ENCODE data around the gene ELL. TPM values are rescaled to one million over a fixed set of nuclear protein-coding genes. Genes with fewer than 3 reads are reported as not detected.
A peak's percentile ranks its signal among the peaks of the same experiment; 100 is the strongest.

Gene ELL
- total and polyA plus RNA-seq, 2 experiments from 2014 or later, result 11.3 to 20.1 TPM

DNA sequence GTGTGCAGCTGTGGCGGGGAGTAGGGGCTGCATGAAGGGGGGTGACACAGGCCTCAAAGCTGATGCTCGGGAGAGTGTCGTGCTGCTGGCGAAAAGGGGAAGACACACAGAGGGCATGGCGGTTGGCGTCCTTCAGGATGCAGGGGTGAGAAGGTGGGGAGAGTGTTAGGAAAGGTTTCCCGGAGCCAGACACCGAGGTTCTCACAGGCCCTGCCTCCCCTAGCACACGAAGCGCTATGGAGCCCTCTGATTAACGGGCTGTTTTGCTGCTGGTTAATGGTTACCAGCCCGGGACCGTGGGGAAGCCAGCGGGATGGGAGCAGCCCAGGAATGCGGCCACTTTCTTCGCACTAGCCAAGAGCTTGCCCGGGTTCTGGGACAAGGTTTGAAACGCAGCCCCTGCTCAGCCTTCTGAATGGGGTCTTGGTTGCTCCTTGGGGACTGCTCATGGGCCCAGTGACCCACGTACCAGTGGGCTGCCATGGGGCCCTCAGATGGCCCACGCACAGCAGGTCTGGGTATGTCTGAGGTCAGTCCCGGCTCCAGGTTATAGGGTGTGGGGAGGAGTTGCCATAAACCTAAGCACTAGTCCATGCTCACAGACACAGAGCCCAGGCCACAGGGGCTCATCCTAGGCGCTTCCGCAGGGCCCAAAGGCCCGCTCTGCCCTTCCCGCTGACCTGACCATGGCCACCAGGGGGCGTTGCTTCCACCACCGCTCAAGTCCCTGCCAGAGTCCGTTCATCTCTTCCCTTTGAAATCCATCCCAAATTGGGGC lies 52.6 kb downstream of the ELL start:
- no peaks in the 10 kb centered on the region; the same call in 2 of the 3 replicates for H3K36me3 Mint-ChIP-seq (ENCODE audit: low read depth)
- H3K4me3 Mint-ChIP-seq, result no peak overlapping the region
- DNase-seq (ENCODE audit: low spot score) (peak; percentile 89), ATAC-seq (peak; percentile 85)
- peaks cover 5% of the 10 kb centered on the region for H3K4me1 ChIP-seq (ENCODE audit: insufficient read depth)
- peaks cover 11% of the 10 kb centered on the region for H3K4me1 Mint-ChIP-seq
- H3K4me3 ChIP-seq, result no peak overlapping the region
- no peak overlapping the region for H3K27ac Mint-ChIP-seq
- no peaks in the 10 kb centered on the region; the same call in 2 of the 3 replicates for H3K9me3 Mint-ChIP-seq
- H3K9me2 ChIP-seq (ENCODE audit: insufficient read depth), result no peaks in the 10 kb centered on the region
- H3K27ac ChIP-seq (ENCODE audit: low read depth), result no peak overlapping the region
- no peaks in the 10 kb centered on the region for H3K27me3 ChIP-seq (ENCODE audit: insufficient read depth)
- H3K27me3 Mint-ChIP-seq (ENCODE audit: insufficient read depth, low read depth, poor library complexity), result peaks cover 21% of the 10 kb centered on the region
- no peaks in the 10 kb centered on the region for H3K36me3 ChIP-seq (ENCODE audit: insufficient read depth)
- H3K4me2 ChIP-seq, result no peak overlapping the region
- H3K79me2 ChIP-seq (replicated peaks; ENCODE audit: insufficient read depth), result peaks cover under 1% of the 10 kb centered on the region
- no peaks in the 10 kb centered on the region; the same call in 1 of the 2 replicates for H3F3A ChIP-seq (replicated peaks; ENCODE audit: low read depth)
- H4K20me1 ChIP-seq (replicated peaks; ENCODE audit: insufficient read depth), result peaks cover 10% of the 10 kb centered on the region; the same call in 1 of the 2 replicates
- no peak for TF ChIP-seq STAT1 (IDR thresholded peaks at IDR 0.05; ENCODE audit: unreplicated experiment)
- TF ChIP-seq, protein P1, sequence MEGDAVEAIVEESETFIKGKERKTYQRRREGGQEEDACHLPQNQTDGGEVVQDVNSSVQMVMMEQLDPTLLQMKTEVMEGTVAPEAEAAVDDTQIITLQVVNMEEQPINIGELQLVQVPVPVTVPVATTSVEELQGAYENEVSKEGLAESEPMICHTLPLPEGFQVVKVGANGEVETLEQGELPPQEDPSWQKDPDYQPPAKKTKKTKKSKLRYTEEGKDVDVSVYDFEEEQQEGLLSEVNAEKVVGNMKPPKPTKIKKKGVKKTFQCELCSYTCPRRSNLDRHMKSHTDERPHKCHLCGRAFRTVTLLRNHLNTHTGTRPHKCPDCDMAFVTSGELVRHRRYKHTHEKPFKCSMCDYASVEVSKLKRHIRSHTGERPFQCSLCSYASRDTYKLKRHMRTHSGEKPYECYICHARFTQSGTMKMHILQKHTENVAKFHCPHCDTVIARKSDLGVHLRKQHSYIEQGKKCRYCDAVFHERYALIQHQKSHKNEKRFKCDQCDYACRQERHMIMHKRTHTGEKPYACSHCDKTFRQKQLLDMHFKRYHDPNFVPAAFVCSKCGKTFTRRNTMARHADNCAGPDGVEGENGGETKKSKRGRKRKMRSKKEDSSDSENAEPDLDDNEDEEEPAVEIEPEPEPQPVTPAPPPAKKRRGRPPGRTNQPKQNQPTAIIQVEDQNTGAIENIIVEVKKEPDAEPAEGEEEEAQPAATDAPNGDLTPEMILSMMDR (conservative IDR thresholded peaks at IDR 0.05; ENCODE audit: low read depth in 2 of 2), result peak; percentile 83 to 89
- H2AFZ ChIP-seq, result no peak overlapping the region

DNA sequence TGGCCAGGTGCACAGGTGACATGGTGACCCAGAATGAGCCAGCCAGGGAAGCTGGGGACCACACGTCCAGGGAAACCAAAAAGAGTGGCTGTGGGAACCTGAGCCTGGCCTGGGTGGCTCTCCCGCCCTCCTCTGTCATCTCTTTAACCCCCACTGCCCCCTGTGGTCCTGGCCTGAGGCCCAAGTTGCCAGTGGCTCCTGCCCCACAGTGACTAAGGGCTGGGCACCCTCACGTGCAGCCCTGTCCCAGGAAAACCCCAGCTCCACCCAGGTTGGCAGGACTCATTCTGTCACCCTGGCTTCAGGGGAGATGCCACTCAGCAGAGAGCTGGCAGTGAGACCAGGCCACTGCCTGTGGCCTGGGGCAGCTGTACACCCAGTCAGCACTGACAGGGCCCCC lies 53.4 kb downstream of the ELL start:
- no peak overlapping the region for H3K27ac ChIP-seq (ENCODE audit: low read depth)
- no peak overlapping the region for H3K4me3 ChIP-seq
- Mint-ChIP-seq H3K4me1 (peaks cover 11% of the 10 kb centered on the region), H3K36me3 (ENCODE audit: low read depth) (no peaks in the 10 kb centered on the region; the same call in 2 of the 3 replicates), H3K27ac (no peak overlapping the region), H3K4me3 (no peak overlapping the region), H3K27me3 (ENCODE audit: insufficient read depth, low read depth, poor library complexity) (peaks cover 19% of the 10 kb centered on the region), H3K9me3 (no peaks in the 10 kb centered on the region; the same call in 2 of the 3 replicates)
- no peak overlapping the region for H3K4me2 ChIP-seq
- no peaks in the 10 kb centered on the region for H3K36me3 ChIP-seq (ENCODE audit: insufficient read depth)
- H3K4me1 ChIP-seq (ENCODE audit: insufficient read depth), result peaks cover 5% of the 10 kb centered on the region
- H3K27me3 ChIP-seq (ENCODE audit: insufficient read depth), result no peaks in the 10 kb centered on the region
- no peaks in the 10 kb centered on the region; the same call in 1 of the 2 replicates for H3F3A ChIP-seq (replicated peaks; ENCODE audit: low read depth)
- H4K20me1 ChIP-seq (replicated peaks; ENCODE audit: insufficient read depth), result peaks cover 10% of the 10 kb centered on the region; the same call in 1 of the 2 replicates
- no peaks in the 10 kb centered on the region for H3K9me2 ChIP-seq (ENCODE audit: insufficient read depth)
- DNase-seq (ENCODE audit: low spot score) (no peak), ATAC-seq (no peak)
- no peak for TF ChIP-seq POLR2AphosphoS5 (IDR thresholded peaks at IDR 0.05; ENCODE audit: low read depth)
- TF ChIP-seq JUNB (IDR thresholded peaks at IDR 0.05; ENCODE audit: unreplicated experiment), result no peak
- TF ChIP-seq, protein P2, sequence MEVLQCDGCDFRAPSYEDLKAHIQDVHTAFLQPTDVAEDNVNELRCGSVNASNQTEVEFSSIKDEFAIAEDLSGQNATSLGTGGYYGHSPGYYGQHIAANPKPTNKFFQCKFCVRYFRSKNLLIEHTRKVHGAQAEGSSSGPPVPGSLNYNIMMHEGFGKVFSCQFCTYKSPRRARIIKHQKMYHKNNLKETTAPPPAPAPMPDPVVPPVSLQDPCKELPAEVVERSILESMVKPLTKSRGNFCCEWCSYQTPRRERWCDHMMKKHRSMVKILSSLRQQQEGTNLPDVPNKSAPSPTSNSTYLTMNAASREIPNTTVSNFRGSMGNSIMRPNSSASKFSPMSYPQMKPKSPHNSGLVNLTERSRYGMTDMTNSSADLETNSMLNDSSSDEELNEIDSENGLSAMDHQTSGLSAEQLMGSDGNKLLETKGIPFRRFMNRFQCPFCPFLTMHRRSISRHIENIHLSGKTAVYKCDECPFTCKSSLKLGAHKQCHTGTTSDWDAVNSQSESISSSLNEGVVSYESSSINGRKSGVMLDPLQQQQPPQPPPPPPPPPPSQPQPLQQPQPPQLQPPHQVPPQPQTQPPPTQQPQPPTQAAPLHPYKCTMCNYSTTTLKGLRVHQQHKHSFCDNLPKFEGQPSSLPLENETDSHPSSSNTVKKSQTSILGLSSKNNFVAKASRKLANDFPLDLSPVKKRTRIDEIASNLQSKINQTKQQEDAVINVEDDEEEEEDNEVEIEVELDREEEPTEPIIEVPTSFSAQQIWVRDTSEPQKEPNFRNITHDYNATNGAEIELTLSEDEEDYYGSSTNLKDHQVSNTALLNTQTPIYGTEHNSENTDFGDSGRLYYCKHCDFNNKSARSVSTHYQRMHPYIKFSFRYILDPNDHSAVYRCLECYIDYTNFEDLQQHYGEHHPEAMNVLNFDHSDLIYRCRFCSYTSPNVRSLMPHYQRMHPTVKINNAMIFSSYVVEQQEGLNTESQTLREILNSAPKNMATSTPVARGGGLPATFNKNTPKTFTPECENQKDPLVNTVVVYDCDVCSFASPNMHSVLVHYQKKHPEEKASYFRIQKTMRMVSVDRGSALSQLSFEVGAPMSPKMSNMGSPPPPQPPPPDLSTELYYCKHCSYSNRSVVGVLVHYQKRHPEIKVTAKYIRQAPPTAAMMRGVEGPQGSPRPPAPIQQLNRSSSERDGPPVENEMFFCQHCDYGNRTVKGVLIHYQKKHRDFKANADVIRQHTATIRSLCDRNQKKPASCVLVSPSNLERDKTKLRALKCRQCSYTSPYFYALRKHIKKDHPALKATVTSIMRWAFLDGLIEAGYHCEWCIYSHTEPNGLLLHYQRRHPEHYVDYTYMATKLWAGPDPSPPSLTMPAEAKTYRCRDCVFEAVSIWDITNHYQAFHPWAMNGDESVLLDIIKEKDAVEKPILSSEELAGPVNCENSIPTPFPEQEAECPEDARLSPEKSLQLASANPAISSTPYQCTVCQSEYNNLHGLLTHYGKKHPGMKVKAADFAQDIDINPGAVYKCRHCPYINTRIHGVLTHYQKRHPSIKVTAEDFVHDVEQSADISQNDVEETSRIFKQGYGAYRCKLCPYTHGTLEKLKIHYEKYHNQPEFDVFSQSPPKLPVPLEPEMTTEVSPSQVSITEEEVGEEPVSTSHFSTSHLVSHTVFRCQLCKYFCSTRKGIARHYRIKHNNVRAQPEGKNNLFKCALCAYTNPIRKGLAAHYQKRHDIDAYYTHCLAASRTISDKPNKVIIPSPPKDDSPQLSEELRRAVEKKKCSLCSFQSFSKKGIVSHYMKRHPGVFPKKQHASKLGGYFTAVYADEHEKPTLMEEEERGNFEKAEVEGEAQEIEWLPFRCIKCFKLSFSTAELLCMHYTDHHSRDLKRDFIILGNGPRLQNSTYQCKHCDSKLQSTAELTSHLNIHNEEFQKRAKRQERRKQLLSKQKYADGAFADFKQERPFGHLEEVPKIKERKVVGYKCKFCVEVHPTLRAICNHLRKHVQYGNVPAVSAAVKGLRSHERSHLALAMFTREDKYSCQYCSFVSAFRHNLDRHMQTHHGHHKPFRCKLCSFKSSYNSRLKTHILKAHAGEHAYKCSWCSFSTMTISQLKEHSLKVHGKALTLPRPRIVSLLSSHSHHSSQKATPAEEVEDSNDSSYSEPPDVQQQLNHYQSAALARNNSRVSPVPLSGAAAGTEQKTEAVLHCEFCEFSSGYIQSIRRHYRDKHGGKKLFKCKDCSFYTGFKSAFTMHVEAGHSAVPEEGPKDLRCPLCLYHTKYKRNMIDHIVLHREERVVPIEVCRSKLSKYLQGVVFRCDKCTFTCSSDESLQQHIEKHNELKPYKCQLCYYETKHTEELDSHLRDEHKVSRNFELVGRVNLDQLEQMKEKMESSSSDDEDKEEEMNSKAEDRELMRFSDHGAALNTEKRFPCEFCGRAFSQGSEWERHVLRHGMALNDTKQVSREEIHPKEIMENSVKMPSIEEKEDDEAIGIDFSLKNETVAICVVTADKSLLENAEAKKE (CRISPR knock-in tag; IDR thresholded peaks at IDR 0.05), result no peak
- no peak for TF ChIP-seq ZNF331 (CRISPR knock-in tag; IDR thresholded peaks at IDR 0.05; ENCODE audit: low read depth)
- TF ChIP-seq, protein P1 (conservative IDR thresholded peaks at IDR 0.05; ENCODE audit: low read depth in 2 of 2), result no peak
- no peaks in the 10 kb centered on the region for H3K79me2 ChIP-seq (replicated peaks; ENCODE audit: insufficient read depth)
- H2AFZ ChIP-seq, result no peak overlapping the region
